SJSA1 (cell line): ENCODE data around the gene SLC43A2. TPM values are rescaled to one million over a fixed set of nuclear protein-coding genes. Genes with fewer than 3 reads are reported as not detected.
A peak's percentile ranks its signal among the peaks of the same experiment; 100 is the strongest.

Source experiments
- DNase-seq, 2 experiments: peaks; one replicate each; pipeline ENCODE4 v3.0.0-alpha.2; 2015 to 2020; ENCODE audit warnings: low spot score in 2 of 2, low read depth in 1 of 2
- H3K27ac ChIP-seq: fragments of 250-450 bp; sonication (Bioruptor Pico); 2 replicates; pipeline ENCODE4 v1.5.1; 2020; ENCODE audit warnings: mild to moderate bottlenecking, moderate library complexity
- H3K27me3 ChIP-seq: fragments of 250-450 bp; sonication (Bioruptor Pico); replicated peaks from 2 replicates; pipeline ENCODE4 v1.5.1; 2020; ENCODE audit warnings: mild to moderate bottlenecking, moderate library complexity
- H3K36me3 ChIP-seq: fragments of 250-450 bp; sonication (Bioruptor Pico); 2 replicates; pipeline ENCODE4 v1.5.1; 2020; ENCODE audit warnings: mild to moderate bottlenecking
- H3K4me1 ChIP-seq: fragments of 250-450 bp; sonication (Bioruptor Pico); replicated peaks from 2 replicates; pipeline ENCODE4 v1.6.1; 2021; ENCODE audit warnings: mild to moderate bottlenecking
- H3K4me3 ChIP-seq: fragments of 250-450 bp; sonication (Bioruptor Pico); 2 replicates; pipeline ENCODE4 v1.5.1; 2020; ENCODE audit warnings: mild to moderate bottlenecking
- H3K9me3 ChIP-seq: fragments of 250-450 bp; sonication (Bioruptor Pico); replicated peaks from 2 replicates; pipeline ENCODE4 v1.5.1; 2020; ENCODE audit warnings: mild to moderate bottlenecking
- total RNA-seq: library from RNA; depleted of rRNA; stranded (reverse); fragments of >200 nt; shearing (Covaris generic); gene quantifications from 2 replicates; pipeline ENCODE4 v1.2.3, GENCODE V29; 2014

Gene SLC43A2
- total RNA-seq, 1 experiment from 2014 or later: 3.4 TPM

DNA sequence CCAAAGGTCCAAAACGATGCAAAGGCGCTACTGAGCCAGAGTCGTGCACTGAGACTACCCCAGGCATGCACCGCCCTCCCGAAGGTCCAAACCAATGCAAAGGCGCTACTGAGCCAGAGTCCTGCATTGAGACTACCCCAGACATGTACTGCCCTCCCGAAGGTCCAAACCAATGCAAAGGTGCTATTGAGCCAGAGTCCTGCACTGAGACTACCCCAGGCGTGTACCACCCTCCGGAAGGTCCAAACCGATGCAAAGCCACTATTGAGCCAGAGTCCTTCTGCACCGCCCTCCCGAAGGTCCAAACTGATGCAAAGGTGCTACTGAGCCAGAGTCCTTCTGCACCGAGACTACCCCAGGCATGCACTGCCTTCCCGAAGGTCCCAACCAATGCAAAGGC, 27.1 kb downstream of the SLC43A2 start:
- Histone ChIP-seq H3K4me3 (no peak overlapping the region), H3K4me1 (no peaks in the 10 kb centered on the region), H3K9me3 (no peaks in the 10 kb centered on the region), H3K36me3 (no peaks in the 10 kb centered on the region), H3K27ac (no peak overlapping the region), H3K27me3 (no peaks in the 10 kb centered on the region)
- DNase-seq: no peak

DNA sequence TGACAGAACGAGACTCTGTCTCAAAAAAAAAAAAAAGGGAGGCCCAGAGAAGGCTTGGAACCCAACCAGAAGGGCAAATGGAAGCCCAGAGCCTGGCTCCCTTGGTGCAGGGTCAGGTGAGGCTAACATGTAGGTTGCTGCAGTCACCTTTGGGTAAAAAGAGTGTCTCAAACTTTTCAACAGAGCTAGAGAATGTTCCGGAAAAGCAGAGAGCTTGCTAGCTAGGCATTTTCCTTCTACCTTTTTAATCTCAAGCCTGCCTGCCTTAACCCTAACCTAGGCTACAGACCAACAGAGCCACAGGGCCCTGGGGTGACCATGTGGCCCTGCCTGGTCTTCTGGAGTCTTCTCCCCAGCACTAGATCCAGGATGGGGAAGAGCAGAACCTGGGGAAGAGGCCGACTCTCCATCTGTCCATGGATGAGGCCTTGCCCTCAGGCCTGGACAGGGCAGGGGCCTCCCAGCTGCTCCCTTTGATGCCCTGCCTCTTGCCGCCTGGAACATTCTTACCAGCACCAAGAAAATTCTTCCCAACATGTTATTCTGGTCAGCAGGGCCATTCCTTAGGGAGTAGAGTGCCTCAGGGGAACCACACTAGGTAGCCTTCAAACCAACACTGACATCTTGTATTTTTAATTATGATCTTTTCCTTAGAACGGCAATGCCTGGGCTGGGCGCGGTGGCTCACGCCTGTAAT, 30.1 kb downstream of the SLC43A2 start:
- Histone ChIP-seq H3K36me3 (no peaks in the 10 kb centered on the region), H3K9me3 (no peaks in the 10 kb centered on the region), H3K4me1 (no peaks in the 10 kb centered on the region), H3K27ac (no peak overlapping the region), H3K4me3 (no peak overlapping the region), H3K27me3 (no peaks in the 10 kb centered on the region)
- DNase-seq: no peak

DNA sequence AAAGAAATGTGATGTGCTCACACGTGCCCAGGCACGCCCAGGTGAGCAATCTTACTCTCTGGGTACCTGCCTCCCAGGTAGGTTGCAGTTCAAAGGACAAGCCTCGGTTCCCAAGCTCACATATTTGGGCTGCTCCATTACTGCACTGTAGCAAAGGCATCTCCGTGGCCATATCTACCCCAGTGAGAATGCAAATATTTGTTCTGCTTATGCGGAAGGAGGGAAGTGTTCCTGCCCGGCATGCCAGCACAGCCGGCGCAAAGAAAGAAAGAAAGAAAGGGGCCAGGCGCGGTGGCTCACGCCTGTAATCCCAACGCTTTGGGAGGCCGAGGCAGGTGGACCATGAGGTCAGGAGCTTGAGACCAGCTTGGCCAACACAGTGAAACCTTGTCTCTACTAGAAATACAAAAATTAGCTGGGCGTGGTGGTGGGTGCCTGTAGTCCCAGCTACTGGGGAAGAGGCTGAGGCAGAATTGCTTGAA, 30.7 kb downstream of the SLC43A2 start:
- H3K36me3 ChIP-seq: no peaks in the 10 kb centered on the region
- no peak for DNase-seq
- H3K9me3 ChIP-seq: no peaks in the 10 kb centered on the region
- H3K27me3 ChIP-seq: no peaks in the 10 kb centered on the region
- no peak overlapping the region for H3K4me3 ChIP-seq
- H3K27ac ChIP-seq: no peak overlapping the region
- no peaks in the 10 kb centered on the region for H3K4me1 ChIP-seq

GRCh38 chr17:1593630-1593931, 35.1 kb downstream of the SLC43A2 start:
- Histone ChIP-seq H3K9me3 (no peaks in the 10 kb centered on the region), H3K4me1 (peaks cover 14% of the 10 kb centered on the region), H3K27me3 (no peaks in the 10 kb centered on the region), H3K27ac (no peak overlapping the region), H3K4me3 (no peak overlapping the region), H3K36me3 (no peaks in the 10 kb centered on the region)
- no peak for DNase-seq

DNA sequence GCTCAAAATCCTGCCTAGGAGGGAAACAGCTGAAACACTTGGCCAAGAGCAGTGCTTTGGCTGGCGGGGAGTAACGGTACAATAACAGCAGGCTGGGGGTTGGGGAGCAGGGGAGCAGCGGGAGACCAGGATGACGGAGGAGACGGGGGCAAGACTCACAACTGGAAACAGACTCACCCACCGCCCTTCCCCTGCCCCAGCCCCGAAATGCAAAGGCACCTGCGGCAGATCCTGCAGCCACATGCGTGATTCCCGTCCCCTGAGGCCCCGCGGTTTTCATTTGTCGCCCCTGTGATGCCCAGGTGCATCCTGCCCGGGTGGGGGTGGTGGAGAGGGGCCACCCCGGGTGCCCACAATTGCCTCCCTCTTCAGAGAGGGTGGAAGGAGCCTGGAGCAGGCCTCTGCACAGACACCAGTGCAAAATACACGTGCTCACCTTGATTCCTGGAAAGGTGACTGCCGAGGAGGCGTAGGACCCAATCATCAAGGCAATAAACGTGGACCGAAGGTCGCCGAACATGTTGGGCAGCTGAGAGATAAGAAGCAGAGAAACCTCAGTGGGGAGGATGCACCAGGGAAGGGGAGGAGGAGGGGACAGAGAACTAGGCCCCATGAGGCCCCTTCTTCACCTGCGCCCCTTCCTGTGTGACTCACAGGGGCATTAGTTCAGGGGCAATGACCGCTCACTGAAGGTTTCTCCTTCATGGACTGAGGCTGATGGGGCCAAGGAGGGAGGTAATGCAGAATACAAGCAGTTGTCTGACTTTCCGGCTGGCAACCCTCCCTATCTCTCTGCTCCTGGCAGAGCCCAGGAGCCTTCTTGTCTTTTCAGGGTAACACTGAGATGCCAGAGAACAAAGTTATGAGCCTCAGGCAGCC, 35.6 kb downstream of the SLC43A2 start:
- no peak for DNase-seq
- no peak overlapping the region for H3K4me3 ChIP-seq

DNA sequence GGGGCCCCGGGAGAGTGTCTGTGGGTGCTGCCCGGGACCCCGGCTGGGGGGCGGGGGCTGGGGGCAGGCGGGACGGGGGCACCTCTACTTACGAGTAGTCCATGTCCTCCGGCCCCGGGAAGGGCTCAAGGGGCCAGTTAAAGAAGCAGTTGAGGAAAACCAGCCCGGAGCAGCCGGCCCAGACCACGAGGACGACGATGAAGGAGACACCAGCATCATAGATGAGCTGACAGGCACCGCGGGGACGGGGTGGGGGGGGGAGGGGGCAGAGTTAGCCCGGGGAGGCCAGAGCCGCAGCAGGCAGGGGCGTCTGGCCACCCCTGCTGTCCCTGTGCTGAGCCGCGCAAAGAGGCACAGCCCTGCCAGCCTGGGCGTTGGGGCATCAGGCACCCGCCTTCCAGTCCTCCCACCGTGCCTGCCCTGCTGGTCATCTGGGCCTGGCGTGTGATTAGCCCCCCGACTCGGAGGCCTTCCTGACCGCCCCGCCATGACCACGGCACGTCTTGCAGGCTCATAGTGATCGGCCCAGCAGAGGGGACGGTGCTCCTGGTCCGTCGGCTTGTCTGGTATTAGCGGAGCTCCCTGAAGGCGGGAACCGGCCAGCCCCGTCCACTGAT, 37.1 kb downstream of the SLC43A2 start:
- H3K4me1 ChIP-seq: peaks cover 14% of the 10 kb centered on the region
- H3K27ac ChIP-seq: no peak overlapping the region
- no peak for DNase-seq
- no peaks in the 10 kb centered on the region for H3K36me3 ChIP-seq
- no peak overlapping the region for H3K4me3 ChIP-seq
- no peaks in the 10 kb centered on the region for H3K9me3 ChIP-seq
- no peaks in the 10 kb centered on the region for H3K27me3 ChIP-seq

More for the DNA sequence above, 35.6 kb downstream of the SLC43A2 start:
- no peaks in the 10 kb centered on the region for H3K27me3 ChIP-seq
- H3K4me1 ChIP-seq: peaks cover 14% of the 10 kb centered on the region
- no peaks in the 10 kb centered on the region for H3K36me3 ChIP-seq
- H3K9me3 ChIP-seq: no peaks in the 10 kb centered on the region
- H3K27ac ChIP-seq: no peak overlapping the region

DNA sequence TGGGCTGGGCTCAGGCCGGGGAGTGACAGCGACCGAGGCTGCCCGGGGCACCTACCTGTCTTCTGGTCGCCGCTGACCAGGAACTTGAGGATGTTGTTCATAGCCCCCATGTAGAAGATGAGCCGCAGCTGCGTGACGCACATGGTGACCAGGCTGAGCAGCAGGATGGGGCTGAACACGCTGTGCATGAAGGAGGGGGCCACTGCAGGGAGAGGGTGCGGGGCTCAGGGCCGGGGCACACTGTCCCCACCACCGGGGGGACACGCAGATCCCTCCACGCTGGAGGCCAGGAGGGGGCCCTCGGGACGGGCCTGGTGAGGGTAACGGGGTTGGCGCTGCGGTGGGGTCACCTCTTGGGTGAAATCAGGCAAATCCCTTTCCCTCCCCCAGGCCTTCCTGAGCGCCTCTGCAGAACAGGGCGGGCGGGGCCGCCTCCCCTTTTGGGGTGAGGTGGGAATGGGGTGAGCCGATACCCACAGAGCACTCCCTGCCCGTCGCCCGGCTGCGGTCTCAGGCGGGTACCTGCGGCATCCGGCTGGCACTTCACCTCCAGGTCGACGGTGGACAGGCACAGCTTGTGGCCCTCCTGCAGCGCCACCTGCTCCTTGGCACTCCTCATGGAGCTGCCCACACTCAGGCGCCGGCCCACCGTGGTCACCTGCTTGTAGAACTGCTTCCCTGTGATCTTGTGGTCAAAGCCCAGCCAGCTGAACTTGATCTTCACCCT, 37.7 kb downstream of the SLC43A2 start:
- peaks cover 14% of the 10 kb centered on the region for H3K4me1 ChIP-seq
- no peaks in the 10 kb centered on the region for H3K9me3 ChIP-seq
- no peak overlapping the region for H3K4me3 ChIP-seq
- H3K27me3 ChIP-seq: no peaks in the 10 kb centered on the region
- DNase-seq: no peak
- no peaks in the 10 kb centered on the region for H3K36me3 ChIP-seq
- H3K27ac ChIP-seq: no peak overlapping the region

- Histone ChIP-seq H3K4me3 (no peak overlapping the region), H3K4me1 (peaks cover 18% of the 10 kb centered on the region), H3K36me3 (no peaks in the 10 kb centered on the region), H3K9me3 (no peaks in the 10 kb centered on the region), H3K27me3 (no peaks in the 10 kb centered on the region), H3K27ac (no peak overlapping the region)
- peak; percentile 65 to 81 for DNase-seq
Observed at GRCh38 chr17:1590029-1590746, 38.4 kb downstream of the SLC43A2 start.

- no peak overlapping the region for H3K27ac ChIP-seq
- no peak for DNase-seq
Observed at GRCh38 chr17:1588821-1589585, 39.6 kb downstream of the SLC43A2 start.

DNA sequence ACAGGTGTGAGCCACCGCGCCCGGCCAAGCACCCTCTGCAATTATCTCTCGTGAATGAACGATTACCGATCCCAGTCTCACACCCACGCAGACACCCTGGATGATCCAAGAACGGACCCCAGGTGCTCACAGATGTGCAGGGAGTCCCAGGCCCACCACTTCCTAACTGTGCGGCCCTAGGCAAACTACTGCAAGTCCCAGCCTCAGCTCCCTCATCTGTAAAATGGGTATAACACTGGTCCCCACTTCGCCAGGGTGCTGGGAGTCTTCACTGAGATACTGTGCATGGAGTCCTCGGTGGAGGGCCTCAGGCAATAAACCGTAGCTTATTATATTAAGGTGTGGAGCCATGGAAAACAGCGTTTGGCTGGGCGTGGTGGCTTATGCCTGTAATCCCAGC, 44.5 kb downstream of the SLC43A2 start:
- DNase-seq: no peak
- no peaks in the 10 kb centered on the region for H3K27me3 ChIP-seq
- H3K9me3 ChIP-seq: no peaks in the 10 kb centered on the region

More at GRCh38 chr17:1588821-1589585, 39.6 kb downstream of the SLC43A2 start:
- H3K36me3 ChIP-seq: no peaks in the 10 kb centered on the region
- no peaks in the 10 kb centered on the region for H3K27me3 ChIP-seq
- H3K4me1 ChIP-seq: peaks cover 18% of the 10 kb centered on the region
- no peaks in the 10 kb centered on the region for H3K9me3 ChIP-seq
- H3K4me3 ChIP-seq: no peak overlapping the region

DNA sequence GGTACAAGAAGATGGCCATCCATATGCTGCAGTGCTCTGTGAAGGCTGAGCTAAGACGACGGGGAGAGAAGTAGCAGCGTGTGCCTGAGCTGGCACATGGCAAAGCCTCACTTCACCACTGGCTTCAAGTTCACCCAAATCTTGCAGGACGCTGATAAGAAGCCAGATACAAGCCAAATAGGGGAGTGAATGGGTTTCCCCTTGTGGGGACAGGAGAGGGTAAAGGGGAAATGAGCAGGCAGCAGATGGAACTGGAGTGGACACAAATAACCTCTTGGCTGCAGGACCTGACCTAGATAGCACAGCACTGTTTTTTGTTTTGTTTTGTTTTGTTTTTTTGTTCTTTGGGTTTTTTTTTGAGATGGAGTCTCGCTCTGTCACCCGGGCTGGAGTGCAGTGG, 45.1 kb downstream of the SLC43A2 start:
- H3K27me3 ChIP-seq: no peaks in the 10 kb centered on the region
- no peak overlapping the region for H3K27ac ChIP-seq
- no peak for DNase-seq

More for the DNA sequence above, 44.5 kb downstream of the SLC43A2 start:
- Histone ChIP-seq H3K27ac (no peak overlapping the region), H3K4me1 (peaks cover 3% of the 10 kb centered on the region; the same call in 1 of the 2 replicates), H3K4me3 (no peak overlapping the region), H3K36me3 (no peaks in the 10 kb centered on the region)

DNA sequence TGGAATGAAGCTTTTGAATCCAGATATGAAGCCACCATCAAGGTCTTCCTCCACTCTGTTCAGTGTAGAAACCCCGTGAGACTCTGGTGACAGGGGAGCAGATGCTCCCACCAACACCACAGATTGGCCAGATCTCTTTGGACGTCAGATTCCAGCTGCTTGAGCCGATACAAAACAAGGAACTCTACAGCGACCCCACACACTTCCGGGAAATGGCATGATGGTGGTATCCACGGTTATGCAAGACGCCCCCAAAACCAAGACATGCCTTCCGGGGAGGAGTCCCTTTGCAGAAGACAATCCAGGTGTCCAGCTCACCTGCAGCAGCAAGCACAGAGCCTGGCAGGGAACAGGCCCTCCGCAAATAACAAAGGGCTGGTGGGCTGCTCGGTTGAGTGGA, 46.3 kb downstream of the SLC43A2 start:
- H3K9me3 ChIP-seq: no peaks in the 10 kb centered on the region
- H3K4me1 ChIP-seq: peaks cover 4% of the 10 kb centered on the region
- H3K27ac ChIP-seq: no peak overlapping the region
- no peak for DNase-seq
- no peak overlapping the region for H3K4me3 ChIP-seq
- no peaks in the 10 kb centered on the region for H3K36me3 ChIP-seq
- H3K27me3 ChIP-seq: no peaks in the 10 kb centered on the region

More for the DNA sequence above, 45.1 kb downstream of the SLC43A2 start:
- no peaks in the 10 kb centered on the region for H3K36me3 ChIP-seq
- no peak overlapping the region for H3K4me3 ChIP-seq
- no peaks in the 10 kb centered on the region for H3K9me3 ChIP-seq
- H3K4me1 ChIP-seq: peaks cover 3% of the 10 kb centered on the region; the same call in 1 of the 2 replicates
